Neural progenitor cell (in vitro differentiated cells): ENCODE data around the gene SIPA1L3. TPM values are rescaled to one million over a fixed set of nuclear protein-coding genes. Genes with fewer than 3 reads are reported as not detected.
A peak's percentile ranks its signal among the peaks of the same experiment; 100 is the strongest.

ENCODE experiments used
- DNase-seq: peaks from one replicate; pipeline ENCODE4 v3.0.0-alpha.2; 2016; ENCODE audit warnings: low spot score
- H2AFZ ChIP-seq: fragments of 200-600 bp; sonication (generic); replicated peaks from 2 replicates; pipeline ENCODE4 v1.6.1; 2016; ENCODE audit warnings: antibody characterized with exemption
- H3F3A ChIP-seq: fragments of 200-600 bp; sonication (generic); 2 replicates; pipeline ENCODE4 v1.6.1; 2016; ENCODE audit warnings: antibody characterized with exemption, low read depth
- H3K27ac ChIP-seq: fragments of 200-600 bp; sonication (generic); 2 replicates; pipeline ENCODE4 v1.5.1; 2016; ENCODE audit warnings: mild to moderate bottlenecking
- H3K27me3 ChIP-seq: fragments of 200-600 bp; sonication (generic); 2 replicates; pipeline ENCODE4 v1.6.1; 2016; ENCODE audit warnings: mild to moderate bottlenecking, moderate library complexity
- H3K36me3 ChIP-seq: fragments of 200-600 bp; sonication (generic); 2 replicates; pipeline ENCODE4 v1.5.1; 2016
- H3K4me1 ChIP-seq: fragments of 200-600 bp; sonication (generic); 2 replicates; pipeline ENCODE4 v1.6.1; 2016; ENCODE audit warnings: mixed run types
- H3K4me2 ChIP-seq: fragments of 200-600 bp; sonication (generic); 2 replicates; pipeline ENCODE4 v1.6.1; 2016
- H3K4me3 ChIP-seq: fragments of 200-600 bp; sonication (generic); 2 replicates; pipeline ENCODE4 v1.5.1; 2016
- H3K79me2 ChIP-seq: fragments of 200-600 bp; sonication (generic); 2 replicates; pipeline ENCODE4 v1.6.1; 2016; ENCODE audit warnings: low read depth
- H3K9ac ChIP-seq: fragments of 200-600 bp; sonication (generic); 2 replicates; pipeline ENCODE4 v1.6.1; 2016
- H3K9me3 ChIP-seq: fragments of 200-600 bp; sonication (generic); 2 replicates; pipeline ENCODE4 v1.5.1; 2016; ENCODE audit warnings: low read depth
- H4K20me1 ChIP-seq: fragments of 200-600 bp; sonication (generic); 2 replicates; pipeline ENCODE4 v1.6.1; 2016; ENCODE audit warnings: low read depth
- H3K27ac Mint-ChIP-seq: 3 replicates; pipeline ENCODE4 v1.8.0; 2021; ENCODE audit warnings: mixed read lengths
- H3K27me3 Mint-ChIP-seq: 2 replicates; pipeline ENCODE4 v1.8.0; 2022; ENCODE audit warnings: low read depth, mild to moderate bottlenecking, inconsistent platforms, moderate library complexity, mixed read lengths; ENCODE audit not compliant: insufficient read depth
- H3K36me3 Mint-ChIP-seq: 3 replicates; pipeline ENCODE4 v1.8.0; 2021; ENCODE audit warnings: mixed read lengths
- H3K4me1 Mint-ChIP-seq: 3 replicates; pipeline ENCODE4 v1.8.0; 2021; ENCODE audit warnings: mixed read lengths
- H3K4me3 Mint-ChIP-seq: 3 replicates; pipeline ENCODE4 v1.8.0; 2021; ENCODE audit warnings: mild to moderate bottlenecking, moderate library complexity, mixed read lengths
- H3K9me3 Mint-ChIP-seq: 3 replicates; pipeline ENCODE4 v1.8.0; 2020; ENCODE audit warnings: mixed read lengths
- CTCF ChIP-seq: fragments of 200-600 bp; sonication (generic); IDR thresholded peaks from 2 replicates; pipeline ENCODE4 v1.5.1; 2017; ENCODE audit warnings: antibody characterized with exemption, mild to moderate bottlenecking
- EZH2 ChIP-seq: fragments of 200-600 bp; sonication (generic); IDR thresholded peaks from 2 replicates; pipeline ENCODE4 v1.6.1; 2017; ENCODE audit warnings: antibody characterized with exemption, mild to moderate bottlenecking, moderate library complexity
- EZH2phosphoT487 ChIP-seq: fragments of 200-600 bp; sonication (generic); IDR thresholded peaks from 2 replicates; pipeline ENCODE4 v1.6.1; 2017; ENCODE audit warnings: antibody characterized with exemption
- total RNA-seq: library from RNA; depleted of rRNA; stranded (reverse); fragments of >200 nt; gene quantifications from 2 replicates; pipeline ENCODE4 v1.2.3, GENCODE V29; 2015; ENCODE audit warnings: low replicate concordance

Gene SIPA1L3
- total RNA-seq, 1 donor from 2014 or later = 19.2 TPM

- no peak overlapping the region for H3K4me2 ChIP-seq
- H3K27ac ChIP-seq = no peak overlapping the region
- no peak overlapping the region for H3K4me3 ChIP-seq
- Mint-ChIP-seq H3K4me3 (no peak overlapping the region), H3K27ac (peak overlapping the region; percentile 29), H3K36me3 (peaks cover 3% of the 10 kb centered on the region), H3K9me3 (no peaks in the 10 kb centered on the region), H3K4me1 (peaks cover 29% of the 10 kb centered on the region), H3K27me3 (no peaks in the 10 kb centered on the region)
- no peaks in the 10 kb centered on the region for H3K27me3 ChIP-seq
- H3K36me3 ChIP-seq = no peaks in the 10 kb centered on the region
- no peak for DNase-seq
- H3K9ac ChIP-seq = no peak overlapping the region
- H2AFZ ChIP-seq = no peak overlapping the region
- peaks cover 71% of the 10 kb centered on the region for H3K79me2 ChIP-seq
- H3K4me1 ChIP-seq = peaks cover 34% of the 10 kb centered on the region
- H4K20me1 ChIP-seq = no peaks in the 10 kb centered on the region
- H3F3A ChIP-seq = peaks cover 19% of the 10 kb centered on the region
- no peaks in the 10 kb centered on the region for H3K9me3 ChIP-seq
- no peak for TF ChIP-seq EZH2
- no peak for TF ChIP-seq EZH2phosphoT487
- TF ChIP-seq CTCF = no peak
These were observed 73.6 kb downstream of the SIPA1L3 start for GRCh38 chr19:37980419-37981170.

GRCh38 chr19:37981785-37982475 lies 74.9 kb downstream of the SIPA1L3 start:
- H3K27me3 ChIP-seq = no peaks in the 10 kb centered on the region
- peaks cover 70% of the 10 kb centered on the region for H3K79me2 ChIP-seq
- peak overlapping the region; percentile 88 for H3K27ac Mint-ChIP-seq
- H3K4me1 Mint-ChIP-seq = peaks cover 33% of the 10 kb centered on the region
- no peak overlapping the region for H3K9ac ChIP-seq
- no peak for TF ChIP-seq CTCF
- no peak for TF ChIP-seq EZH2
- no peak for TF ChIP-seq EZH2phosphoT487
- no peaks in the 10 kb centered on the region for H3K9me3 ChIP-seq
- H3F3A ChIP-seq = peaks cover 32% of the 10 kb centered on the region
- H2AFZ ChIP-seq = no peak overlapping the region
- H3K4me1 ChIP-seq = peaks cover 47% of the 10 kb centered on the region
- no peak for DNase-seq
- H3K36me3 Mint-ChIP-seq = no peaks in the 10 kb centered on the region
- no peaks in the 10 kb centered on the region for H3K27me3 Mint-ChIP-seq
- H4K20me1 ChIP-seq = no peaks in the 10 kb centered on the region
- H3K27ac ChIP-seq = no peak overlapping the region
- H3K4me3 ChIP-seq = no peak overlapping the region
- H3K9me3 Mint-ChIP-seq = no peaks in the 10 kb centered on the region
- no peak overlapping the region for H3K4me2 ChIP-seq
- no peak overlapping the region for H3K4me3 Mint-ChIP-seq
- H3K36me3 ChIP-seq = no peaks in the 10 kb centered on the region

- H3K9me3 Mint-ChIP-seq = no peaks in the 10 kb centered on the region
- no peaks in the 10 kb centered on the region for H3K36me3 Mint-ChIP-seq
- no peaks in the 10 kb centered on the region for H3K27me3 Mint-ChIP-seq
- H3K4me3 ChIP-seq = no peak overlapping the region
- TF ChIP-seq CTCF (no peak), EZH2phosphoT487 (no peak), EZH2 (no peak)
- H3F3A ChIP-seq = peaks cover 33% of the 10 kb centered on the region
- peaks cover 51% of the 10 kb centered on the region for H3K4me1 ChIP-seq
- no peaks in the 10 kb centered on the region for H4K20me1 ChIP-seq
- H3K4me2 ChIP-seq = no peak overlapping the region
- H3K4me1 Mint-ChIP-seq = peaks cover 36% of the 10 kb centered on the region
- no peak overlapping the region for H3K4me3 Mint-ChIP-seq
- no peaks in the 10 kb centered on the region for H3K36me3 ChIP-seq
- H3K27me3 ChIP-seq = no peaks in the 10 kb centered on the region
- H3K9ac ChIP-seq = no peak overlapping the region
- H3K9me3 ChIP-seq = no peaks in the 10 kb centered on the region
- no peak for DNase-seq
- H3K27ac ChIP-seq = no peak overlapping the region
- no peak overlapping the region for H2AFZ ChIP-seq
- H3K79me2 ChIP-seq = peaks cover 69% of the 10 kb centered on the region
- no peak overlapping the region for H3K27ac Mint-ChIP-seq
These were observed 75.6 kb downstream of the SIPA1L3 start for GRCh38 chr19:37982655-37983054.
